ENCODE data around the gene SAFB2.

Gene SAFB2

GRCh38 chr19:5632241-5632612 is 9.7 kb upstream of the SAFB2 start:
- TF ChIP-seq REST (IDR thresholded peaks at IDR 0.05; ENCODE audit: low read depth) (no peak), CREB1 (IDR thresholded peaks at IDR 0.05; ENCODE audit: low read depth) (no peak), TAF1 (IDR thresholded peaks at IDR 0.05; ENCODE audit: low read depth) (no peak), EGR1 (IDR thresholded peaks at IDR 0.05) (no peak), TCF12 (IDR thresholded peaks at IDR 0.05; ENCODE audit: low read depth) (no peak), TEAD4 (IDR thresholded peaks at IDR 0.05) (no peak), EP300 (IDR thresholded peaks at IDR 0.05; ENCODE audit: borderline replicate concordance) (no peak), YY1 (IDR thresholded peaks at IDR 0.05; ENCODE audit: low read depth) (no peak), FOXM1 (IDR thresholded peaks at IDR 0.05; ENCODE audit: borderline replicate concordance, low read depth) (no peak), ZBTB7A (IDR thresholded peaks at IDR 0.05; ENCODE audit: low read depth) (no peak), MAX (IDR thresholded peaks at IDR 0.05) (no peak), RAD21 (IDR thresholded peaks at IDR 0.05; ENCODE audit: low read depth) (no peak), CEBPB (IDR thresholded peaks at IDR 0.05) (no peak), NFIC (IDR thresholded peaks at IDR 0.05) (no peak)
- TF ChIP-seq, protein P1, sequence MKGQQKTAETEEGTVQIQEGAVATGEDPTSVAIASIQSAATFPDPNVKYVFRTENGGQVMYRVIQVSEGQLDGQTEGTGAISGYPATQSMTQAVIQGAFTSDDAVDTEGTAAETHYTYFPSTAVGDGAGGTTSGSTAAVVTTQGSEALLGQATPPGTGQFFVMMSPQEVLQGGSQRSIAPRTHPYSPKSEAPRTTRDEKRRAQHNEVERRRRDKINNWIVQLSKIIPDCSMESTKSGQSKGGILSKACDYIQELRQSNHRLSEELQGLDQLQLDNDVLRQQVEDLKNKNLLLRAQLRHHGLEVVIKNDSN (IDR thresholded peaks at IDR 0.05): no peak

GRCh38 chr19:5631567-5632240 is 9.1 kb upstream of the SAFB2 start:
- TF ChIP-seq ZBTB7A (IDR thresholded peaks at IDR 0.05; ENCODE audit: low read depth): no peak
- TF ChIP-seq CREB1 (IDR thresholded peaks at IDR 0.05; ENCODE audit: low read depth): no peak
- no peak for TF ChIP-seq CEBPB (IDR thresholded peaks at IDR 0.05)
- no peak for TF ChIP-seq FOXM1 (IDR thresholded peaks at IDR 0.05; ENCODE audit: borderline replicate concordance, low read depth)
- TF ChIP-seq YY1 (IDR thresholded peaks at IDR 0.05; ENCODE audit: low read depth): no peak
- TF ChIP-seq NFIC (IDR thresholded peaks at IDR 0.05): no peak
- no peak for TF ChIP-seq MAX (IDR thresholded peaks at IDR 0.05)
- no peak for TF ChIP-seq REST (IDR thresholded peaks at IDR 0.05; ENCODE audit: low read depth)
- no peak for TF ChIP-seq TCF12 (IDR thresholded peaks at IDR 0.05; ENCODE audit: low read depth)
- TF ChIP-seq TEAD4 (IDR thresholded peaks at IDR 0.05): no peak
- TF ChIP-seq TAF1 (IDR thresholded peaks at IDR 0.05; ENCODE audit: low read depth): no peak
- TF ChIP-seq, protein P1 (IDR thresholded peaks at IDR 0.05): no peak
- no peak for TF ChIP-seq EGR1 (IDR thresholded peaks at IDR 0.05)
- TF ChIP-seq EP300 (IDR thresholded peaks at IDR 0.05; ENCODE audit: borderline replicate concordance): no peak
- TF ChIP-seq RAD21 (IDR thresholded peaks at IDR 0.05; ENCODE audit: low read depth): no peak

DNA sequence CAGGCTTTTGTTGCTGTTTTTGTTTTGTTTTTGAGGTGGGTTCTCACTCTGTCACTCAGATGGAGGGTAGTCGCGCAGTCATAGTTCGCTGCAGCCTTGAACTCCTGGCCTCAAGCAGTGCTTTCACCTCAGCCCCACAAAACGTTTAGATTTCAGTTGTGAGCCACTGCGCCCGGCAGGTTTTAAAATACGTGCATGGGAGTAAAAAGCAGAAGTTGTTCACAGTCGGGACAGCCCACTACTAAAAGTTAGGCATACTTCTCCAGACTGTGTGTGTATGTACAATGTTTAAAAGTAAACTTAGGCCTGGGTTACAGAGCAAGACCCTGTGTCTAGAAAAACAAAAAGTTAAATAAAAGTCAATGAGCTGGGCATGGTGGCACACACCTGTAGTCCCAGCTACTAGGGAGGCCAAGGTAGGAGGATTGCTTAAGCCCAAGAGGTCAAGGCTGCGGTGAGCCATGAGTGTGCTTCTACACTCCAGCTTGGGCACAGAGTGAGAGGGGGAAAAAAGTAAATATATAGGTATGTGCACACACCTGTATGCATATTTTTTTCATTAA is 6.4 kb upstream of the SAFB2 start:
- TF ChIP-seq, protein P1 (IDR thresholded peaks at IDR 0.05): no peak
- no peak for TF ChIP-seq NFIC (IDR thresholded peaks at IDR 0.05)
- no peak for TF ChIP-seq CREB1 (IDR thresholded peaks at IDR 0.05; ENCODE audit: low read depth)
- TF ChIP-seq TEAD4 (IDR thresholded peaks at IDR 0.05): no peak
- TF ChIP-seq TCF12 (IDR thresholded peaks at IDR 0.05; ENCODE audit: low read depth): no peak
- TF ChIP-seq EP300 (IDR thresholded peaks at IDR 0.05; ENCODE audit: borderline replicate concordance): no peak
- TF ChIP-seq TAF1 (IDR thresholded peaks at IDR 0.05; ENCODE audit: low read depth): no peak
- TF ChIP-seq REST (IDR thresholded peaks at IDR 0.05; ENCODE audit: low read depth): no peak
- TF ChIP-seq RAD21 (IDR thresholded peaks at IDR 0.05; ENCODE audit: low read depth): no peak

Measured in Ishikawa (cell line).